HFFc6 (cell line): ENCODE data around the gene SLIT3. TPM values are rescaled to one million over a fixed set of nuclear protein-coding genes. Genes with fewer than 3 reads are reported as not detected.
A peak's percentile ranks its signal among the peaks of the same experiment; 100 is the strongest.

Source experiments
- DNase-seq: peaks from one replicate; pipeline ENCODE4 v3.0.0-alpha.2; 2018
- H3K27ac Mint-ChIP-seq: 2 replicates; pipeline ENCODE4 v1.8.0; 2020; ENCODE audit warnings: mild to moderate bottlenecking, mixed read lengths
- H3K27me3 Mint-ChIP-seq: 2 replicates; pipeline ENCODE4 v1.8.0; 2021; ENCODE audit warnings: mild to moderate bottlenecking, moderate library complexity, mixed read lengths; ENCODE audit not compliant: insufficient read depth
- H3K36me3 Mint-ChIP-seq: 2 replicates; pipeline ENCODE4 v1.8.0; 2021; ENCODE audit warnings: low read depth, mixed read lengths
- H3K4me1 Mint-ChIP-seq: 2 replicates; pipeline ENCODE4 v1.8.0; 2020; ENCODE audit warnings: low read depth, mixed read lengths
- H3K4me3 Mint-ChIP-seq: 2 replicates; pipeline ENCODE4 v1.8.0; 2020; ENCODE audit warnings: mild to moderate bottlenecking, moderate library complexity, mixed read lengths
- H3K9me3 Mint-ChIP-seq: 2 replicates; pipeline ENCODE4 v1.8.0; 2020; ENCODE audit warnings: mild to moderate bottlenecking, mixed read lengths
- total RNA-seq, 6 experiments: library from RNA; stranded (reverse); fragmentation: NEBNext Ultra II Directional; extraction: Animal tissue kit (Norgen Biotek cat#: 25700); gene quantifications; 2 replicates in 1 of 6; 3 replicates in 5 of 6; pipeline ENCODE4 v1.2.3, GENCODE V29; 2021
- TF ChIP-seq, protein P1 (sequence below): fragments of 200-600 bp; sonication (generic); IDR thresholded peaks from 2 replicates; pipeline ENCODE4 v1.5.0; 2021; ENCODE audit warnings: antibody characterized with exemption, mild to moderate bottlenecking

The SLIT3 gene
- total RNA-seq, 6 experiments from 2014 or later, result 4.2 to 8.3 (median 7.1) TPM

DNA sequence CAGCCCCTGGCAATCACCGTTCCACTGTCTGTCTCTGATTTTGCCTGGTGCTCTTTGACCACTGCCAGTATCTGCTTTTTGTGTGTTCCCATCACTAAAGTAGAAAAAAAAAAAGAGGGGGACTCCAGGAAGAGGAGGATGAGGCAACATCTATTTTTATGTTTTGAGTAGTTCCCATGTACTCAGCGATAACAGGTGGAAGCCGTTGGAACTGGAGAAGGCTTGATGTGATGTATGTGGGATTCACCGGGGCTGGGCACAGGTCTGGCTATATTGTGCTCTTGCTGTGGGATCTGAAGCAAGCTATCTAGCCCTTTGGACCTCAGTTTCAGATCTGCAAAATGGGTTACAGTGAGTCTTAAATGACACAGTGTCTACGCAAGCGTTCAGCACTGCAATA is 104.9 kb downstream of the SLIT3 start:
- Mint-ChIP-seq H3K36me3 (no peaks in the 10 kb centered on the region), H3K27ac (no peak overlapping the region), H3K9me3 (peaks cover 9% of the 10 kb centered on the region), H3K27me3 (peaks cover 2% of the 10 kb centered on the region; the same call in 1 of the 2 replicates), H3K4me3 (no peak overlapping the region), H3K4me1 (peaks cover 6% of the 10 kb centered on the region; the same call in 1 of the 2 replicates)
- no peak for DNase-seq
- TF ChIP-seq, protein P1, sequence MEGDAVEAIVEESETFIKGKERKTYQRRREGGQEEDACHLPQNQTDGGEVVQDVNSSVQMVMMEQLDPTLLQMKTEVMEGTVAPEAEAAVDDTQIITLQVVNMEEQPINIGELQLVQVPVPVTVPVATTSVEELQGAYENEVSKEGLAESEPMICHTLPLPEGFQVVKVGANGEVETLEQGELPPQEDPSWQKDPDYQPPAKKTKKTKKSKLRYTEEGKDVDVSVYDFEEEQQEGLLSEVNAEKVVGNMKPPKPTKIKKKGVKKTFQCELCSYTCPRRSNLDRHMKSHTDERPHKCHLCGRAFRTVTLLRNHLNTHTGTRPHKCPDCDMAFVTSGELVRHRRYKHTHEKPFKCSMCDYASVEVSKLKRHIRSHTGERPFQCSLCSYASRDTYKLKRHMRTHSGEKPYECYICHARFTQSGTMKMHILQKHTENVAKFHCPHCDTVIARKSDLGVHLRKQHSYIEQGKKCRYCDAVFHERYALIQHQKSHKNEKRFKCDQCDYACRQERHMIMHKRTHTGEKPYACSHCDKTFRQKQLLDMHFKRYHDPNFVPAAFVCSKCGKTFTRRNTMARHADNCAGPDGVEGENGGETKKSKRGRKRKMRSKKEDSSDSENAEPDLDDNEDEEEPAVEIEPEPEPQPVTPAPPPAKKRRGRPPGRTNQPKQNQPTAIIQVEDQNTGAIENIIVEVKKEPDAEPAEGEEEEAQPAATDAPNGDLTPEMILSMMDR, result no peak

DNA sequence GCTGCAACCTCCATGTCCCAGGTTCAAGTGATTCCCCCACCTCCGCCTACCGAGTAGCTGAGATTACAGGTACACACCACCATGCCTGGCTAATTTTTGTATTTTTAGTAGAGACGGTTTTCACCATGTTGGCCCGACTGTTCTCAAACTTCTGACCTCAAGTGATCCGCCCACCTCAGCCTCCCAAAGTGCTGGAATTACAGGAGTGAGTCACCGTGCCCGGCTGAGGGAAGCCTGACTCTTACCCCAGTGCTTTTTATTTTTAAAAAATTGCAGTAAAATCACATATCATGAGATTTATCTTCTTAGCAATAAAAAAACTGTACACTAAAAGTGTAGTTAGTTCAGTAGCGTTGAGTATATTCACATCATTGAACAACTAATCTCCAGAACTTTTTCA is 105.3 kb downstream of the SLIT3 start:
- DNase-seq, result no peak
- peaks cover 6% of the 10 kb centered on the region; the same call in 1 of the 2 replicates for H3K4me1 Mint-ChIP-seq
- TF ChIP-seq, protein P1, result no peak
- peaks cover 9% of the 10 kb centered on the region for H3K9me3 Mint-ChIP-seq
- peaks cover 2% of the 10 kb centered on the region; the same call in 1 of the 2 replicates for H3K27me3 Mint-ChIP-seq
- no peak overlapping the region for H3K4me3 Mint-ChIP-seq
- H3K27ac Mint-ChIP-seq, result no peak overlapping the region
- no peaks in the 10 kb centered on the region for H3K36me3 Mint-ChIP-seq

DNA sequence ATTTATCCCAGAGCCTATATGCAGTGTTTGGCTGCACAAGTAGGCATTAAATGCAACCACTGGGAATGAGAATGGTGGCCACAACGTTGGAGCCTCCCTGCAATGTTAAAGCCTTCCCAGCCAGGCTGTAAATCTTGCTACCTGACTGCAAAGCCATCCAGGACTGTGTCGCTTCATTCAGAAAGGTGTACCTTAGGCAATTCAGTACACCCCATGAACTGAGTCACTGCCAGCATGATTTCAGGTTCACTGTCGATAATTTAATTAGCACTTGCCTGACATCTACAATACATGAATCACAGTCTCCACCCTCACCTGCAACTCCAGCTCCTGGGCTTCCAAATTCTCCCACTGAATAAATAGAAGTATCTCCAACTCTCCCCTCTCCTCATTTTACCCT is 108.4 kb downstream of the SLIT3 start:
- Mint-ChIP-seq H3K4me1 (peaks cover 6% of the 10 kb centered on the region; the same call in 1 of the 2 replicates), H3K36me3 (no peaks in the 10 kb centered on the region), H3K27ac (no peak overlapping the region), H3K27me3 (no peaks in the 10 kb centered on the region; the same call in 1 of the 2 replicates), H3K9me3 (peaks cover 6% of the 10 kb centered on the region; the same call in 1 of the 2 replicates), H3K4me3 (no peak overlapping the region)
- DNase-seq, result no peak
- TF ChIP-seq, protein P1, result no peak

DNA sequence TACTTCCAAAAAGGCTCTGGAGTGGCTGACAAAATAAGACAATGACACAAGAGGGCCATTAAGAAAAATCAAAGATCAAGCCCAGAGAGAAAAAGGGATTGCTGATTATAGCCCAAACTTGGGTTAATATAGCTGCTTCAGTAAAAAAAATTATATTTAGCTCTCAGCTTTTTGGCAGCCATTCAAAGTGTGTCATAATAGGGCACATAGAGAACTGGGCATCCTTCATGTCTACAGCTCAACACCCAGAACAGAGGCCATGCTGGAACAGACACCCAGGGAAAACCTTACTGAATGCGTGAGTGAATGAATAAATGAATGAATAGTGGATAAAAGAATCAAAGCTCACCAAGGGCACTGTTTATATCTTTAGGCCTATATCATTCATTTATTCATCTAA is 110.1 kb downstream of the SLIT3 start:
- TF ChIP-seq, protein P1, result no peak
- H3K4me1 Mint-ChIP-seq, result peaks cover 2% of the 10 kb centered on the region; the same call in 1 of the 2 replicates
- no peak overlapping the region for H3K27ac Mint-ChIP-seq
- H3K4me3 Mint-ChIP-seq, result no peak overlapping the region
- no peaks in the 10 kb centered on the region for H3K36me3 Mint-ChIP-seq
- no peaks in the 10 kb centered on the region; the same call in 1 of the 2 replicates for H3K27me3 Mint-ChIP-seq
- DNase-seq, result no peak
- peaks cover 6% of the 10 kb centered on the region; the same call in 1 of the 2 replicates for H3K9me3 Mint-ChIP-seq

DNA sequence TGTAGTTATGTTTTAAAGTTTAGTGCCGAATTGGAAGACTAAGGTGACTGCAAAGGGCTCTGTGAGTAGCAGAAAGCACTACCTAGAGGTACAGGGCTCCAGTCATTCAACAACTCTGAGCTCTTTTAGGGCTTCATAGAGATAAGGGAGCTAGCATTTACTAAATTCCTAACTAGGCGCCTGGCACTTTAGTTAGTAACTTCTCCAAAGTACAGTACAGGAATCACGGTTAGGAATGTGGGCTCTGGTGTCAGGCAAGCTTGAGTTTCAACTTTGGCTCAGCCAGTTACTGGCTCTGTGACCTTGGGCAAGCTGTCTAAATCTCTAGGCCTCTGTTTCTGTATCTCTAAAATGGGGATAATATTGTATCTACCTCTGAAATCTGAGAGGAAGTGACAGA is 115.3 kb downstream of the SLIT3 start:
- TF ChIP-seq, protein P1, result no peak
- peaks cover 26% of the 10 kb centered on the region for H3K4me1 Mint-ChIP-seq
- no peak overlapping the region for H3K27ac Mint-ChIP-seq
- no peaks in the 10 kb centered on the region for H3K27me3 Mint-ChIP-seq
- no peak overlapping the region for H3K4me3 Mint-ChIP-seq
- no peak for DNase-seq
- no peaks in the 10 kb centered on the region; the same call in 1 of the 2 replicates for H3K9me3 Mint-ChIP-seq
- H3K36me3 Mint-ChIP-seq, result no peaks in the 10 kb centered on the region

DNA sequence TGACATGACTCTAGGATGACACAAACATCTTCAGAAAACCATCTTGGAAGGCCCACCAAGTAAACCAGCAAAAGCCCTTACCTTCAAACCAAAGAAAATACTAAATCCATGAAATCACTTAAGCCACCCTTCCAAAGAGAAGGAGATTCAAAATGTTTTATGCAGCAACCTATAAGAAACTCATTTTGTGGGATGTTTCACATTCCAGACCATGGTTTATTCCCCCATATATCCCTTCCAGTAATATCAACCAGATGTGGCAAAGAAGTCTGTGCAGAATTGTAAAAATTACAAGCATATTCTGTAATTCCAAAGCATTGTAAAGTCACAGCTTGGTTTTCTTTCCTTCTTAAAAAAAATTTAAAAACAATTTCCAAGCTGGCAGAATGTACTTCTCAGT is 117.4 kb downstream of the SLIT3 start:
- Mint-ChIP-seq H3K27me3 (no peaks in the 10 kb centered on the region), H3K36me3 (no peaks in the 10 kb centered on the region), H3K4me3 (no peak overlapping the region), H3K27ac (peak overlapping the region; percentile 20; the same call in 1 of the 2 replicates), H3K4me1 (peaks cover 26% of the 10 kb centered on the region), H3K9me3 (no peaks in the 10 kb centered on the region; the same call in 1 of the 2 replicates)
- no peak for DNase-seq
- TF ChIP-seq, protein P1, result no peak
